ENCODE data around the gene KLHL29.

The KLHL29 gene

DNA sequence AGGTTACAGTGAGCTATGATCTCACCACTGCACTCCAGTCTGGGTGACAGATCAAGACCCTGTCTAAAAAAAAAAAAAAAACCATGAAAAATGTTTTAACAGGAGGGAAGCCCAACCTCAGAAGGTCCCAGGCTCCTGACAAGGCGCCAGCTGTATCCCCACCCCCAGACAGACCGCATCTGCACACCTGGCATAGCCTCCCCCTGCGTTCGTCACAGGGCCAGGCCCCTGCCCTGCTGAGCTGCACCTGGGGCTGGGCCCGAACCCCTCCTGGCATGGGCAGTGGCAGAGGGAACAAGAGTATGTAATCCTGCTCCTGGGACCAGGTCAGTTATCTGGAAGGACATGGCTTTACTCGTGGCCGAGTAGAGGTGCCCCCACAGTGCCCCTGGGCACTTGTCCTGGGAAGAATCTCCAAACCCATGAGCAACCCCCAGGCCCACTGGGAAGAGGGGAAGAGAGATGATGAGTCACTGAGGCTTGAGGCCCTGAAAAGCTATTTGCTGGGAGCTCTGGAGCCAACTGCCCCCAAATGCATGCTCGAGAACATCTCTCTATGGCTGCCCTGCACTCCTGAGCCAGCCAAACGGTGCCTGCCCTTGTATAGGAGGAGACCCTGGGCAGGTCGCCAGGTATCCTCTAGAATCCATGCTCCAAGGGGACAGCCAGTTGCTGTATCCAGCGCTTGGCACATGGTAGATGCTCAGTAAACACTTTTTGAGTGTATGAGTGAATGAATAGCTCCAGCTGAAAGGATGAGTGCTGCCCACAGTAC lies 276.5 kb downstream of the KLHL29 start:
- no peak for DNase-seq

DNA sequence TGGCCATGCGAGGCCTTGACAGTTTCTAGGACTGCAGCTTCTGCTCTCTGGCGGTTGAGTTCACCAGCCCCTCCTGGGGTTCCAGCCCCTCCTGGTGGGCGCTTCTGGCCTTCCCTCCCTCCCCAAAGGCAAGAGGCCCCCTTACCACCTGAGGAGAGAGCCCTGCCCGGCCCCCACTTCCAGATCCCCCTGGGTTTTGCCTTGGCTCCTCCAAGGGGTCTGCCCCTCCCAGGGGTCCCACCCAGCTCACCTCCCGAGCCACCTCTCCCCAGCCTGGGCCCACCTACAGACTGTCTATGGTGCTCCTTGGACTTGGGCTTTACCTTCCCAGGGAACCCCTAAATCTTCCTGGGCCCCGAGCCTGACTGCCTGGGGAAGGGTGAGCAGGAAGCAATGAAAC lies 277.5 kb downstream of the KLHL29 start:
- DNase-seq = no peak

DNA sequence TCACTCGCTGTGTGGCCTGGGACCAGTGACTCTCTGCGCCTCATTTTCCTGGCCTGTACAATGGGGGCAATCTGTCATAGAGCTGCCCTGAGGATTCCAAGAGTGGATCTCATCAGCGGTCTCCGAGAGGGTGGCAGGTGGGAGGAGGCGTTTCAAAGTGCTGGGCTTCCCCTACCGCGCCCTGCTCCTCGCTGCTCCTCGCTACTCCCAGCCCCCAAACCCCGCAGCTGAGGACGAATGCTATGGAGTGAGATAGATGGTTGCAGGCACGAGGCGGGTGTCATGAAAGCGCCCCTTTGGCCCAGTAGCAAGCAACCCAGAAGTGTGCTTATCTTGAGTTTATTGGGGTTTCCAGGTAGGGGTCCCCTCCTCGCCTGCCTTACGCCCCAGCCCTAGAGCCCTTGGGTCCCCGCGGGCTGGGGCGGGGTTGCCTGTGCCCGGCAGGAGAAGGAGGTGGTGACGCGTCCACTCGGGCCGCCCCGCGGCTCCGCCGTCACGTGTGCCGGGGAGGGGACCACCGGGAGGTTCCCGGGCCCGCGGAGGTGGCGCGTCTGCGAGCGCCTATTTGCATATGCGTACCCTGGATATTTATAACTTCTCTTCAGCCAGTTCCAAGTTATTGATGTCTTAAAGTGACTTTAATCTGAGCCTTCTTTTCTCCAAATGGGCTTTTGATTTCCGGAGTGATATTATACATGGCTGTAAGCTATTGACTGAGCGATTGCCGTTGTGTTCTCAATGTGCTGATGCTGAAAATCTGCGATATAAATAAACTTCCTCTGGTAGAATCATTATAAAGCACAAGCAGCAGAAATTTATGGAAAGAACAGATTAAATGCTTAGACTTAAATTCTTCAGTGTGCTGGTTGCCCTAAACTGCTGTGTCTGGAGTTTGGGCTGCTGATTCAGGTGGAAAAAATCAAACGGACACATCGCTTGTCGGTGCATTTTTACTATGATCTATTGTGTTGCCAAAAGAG lies 278.3 kb downstream of the KLHL29 start:
- peak; percentile 65 for DNase-seq

DNA sequence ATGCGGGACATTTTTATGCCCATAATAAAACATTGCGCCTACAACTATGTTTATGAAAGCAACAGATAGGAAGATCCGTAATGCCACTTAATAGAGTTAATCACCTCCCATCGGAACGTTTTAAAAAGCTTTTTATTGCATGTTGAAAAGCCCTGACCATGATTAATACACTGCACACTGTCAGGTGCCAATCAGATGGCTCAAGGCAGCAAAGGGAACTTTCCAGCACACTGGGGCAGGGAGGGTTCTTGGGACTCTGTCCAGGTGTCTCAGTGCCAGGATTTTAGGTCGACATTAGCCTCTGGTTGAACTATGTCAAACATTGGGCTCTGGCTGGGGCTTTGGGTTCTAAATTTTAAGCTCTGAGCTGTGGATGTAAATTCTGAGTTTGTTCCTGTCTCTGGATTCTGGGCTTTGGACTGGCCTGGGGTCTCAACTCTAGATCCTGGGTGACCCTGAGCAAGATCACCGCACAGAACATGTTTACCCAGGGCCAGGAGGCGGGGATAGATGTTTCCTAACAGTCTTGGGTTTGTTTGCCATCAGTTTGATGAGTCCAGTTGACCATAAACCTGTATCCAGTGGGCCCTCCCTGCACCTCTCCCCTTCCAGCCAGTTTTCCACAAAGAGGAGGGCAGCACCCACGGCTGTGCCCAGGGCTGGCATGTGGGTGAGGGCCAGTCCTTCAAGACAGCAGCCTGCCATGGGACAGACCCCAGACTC lies 279.2 kb downstream of the KLHL29 start:
- no peak for DNase-seq

DNA sequence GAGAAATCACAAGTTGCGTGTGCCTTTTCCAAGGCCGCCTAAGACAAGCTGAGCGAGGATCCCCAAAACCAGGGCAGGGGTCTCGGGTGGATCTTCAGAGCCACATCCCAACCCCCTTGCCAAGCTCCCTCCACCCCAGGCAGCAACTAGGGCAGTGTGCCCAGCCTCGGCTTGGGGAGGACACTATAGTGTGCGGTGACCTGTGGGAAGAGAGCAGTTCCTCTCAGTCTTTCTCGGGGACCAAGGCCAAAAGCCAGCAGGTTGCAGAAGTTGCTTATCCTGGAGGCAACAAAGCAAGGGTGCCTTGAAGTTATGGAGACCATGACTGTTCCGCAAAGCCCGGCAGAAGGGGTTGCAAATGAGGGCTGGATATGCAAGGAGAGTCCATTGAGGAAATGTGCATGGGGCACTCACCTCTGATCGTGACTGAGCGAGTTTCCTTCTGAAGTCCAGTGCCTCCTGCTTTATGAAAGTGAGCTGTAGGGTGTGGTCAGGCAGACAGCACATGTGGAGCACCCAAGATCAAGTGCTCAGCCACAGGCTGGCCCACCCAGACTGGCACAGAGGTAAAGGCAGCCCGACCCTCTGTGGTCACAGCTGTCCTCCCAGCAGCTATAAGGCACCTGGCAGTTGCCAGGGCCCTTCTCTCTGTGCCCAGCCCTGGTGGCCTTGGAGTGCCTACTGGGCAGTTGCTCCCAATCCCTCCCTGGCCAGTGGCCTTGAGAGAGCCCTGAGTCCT lies 281.4 kb downstream of the KLHL29 start:
- no peak for DNase-seq

DNA sequence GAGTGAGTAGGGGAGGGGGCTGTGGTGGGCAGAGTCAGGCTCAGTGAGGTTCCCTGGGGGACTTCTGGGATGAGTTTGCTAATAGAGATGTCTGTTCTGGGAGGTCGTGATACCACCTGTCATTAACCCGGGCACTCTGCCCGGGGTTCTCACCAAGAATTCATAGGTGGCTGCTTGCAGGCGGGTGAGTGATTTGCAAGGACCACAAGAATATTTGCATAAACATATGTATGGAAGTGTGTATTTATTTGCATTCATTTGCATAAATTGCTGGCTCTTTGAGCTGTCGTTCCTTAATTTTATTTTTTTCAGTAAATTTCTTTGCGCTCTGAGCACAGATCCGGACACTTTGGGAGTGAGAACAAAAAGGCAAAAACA lies 282.0 kb downstream of the KLHL29 start:
- DNase-seq = no peak

DNA sequence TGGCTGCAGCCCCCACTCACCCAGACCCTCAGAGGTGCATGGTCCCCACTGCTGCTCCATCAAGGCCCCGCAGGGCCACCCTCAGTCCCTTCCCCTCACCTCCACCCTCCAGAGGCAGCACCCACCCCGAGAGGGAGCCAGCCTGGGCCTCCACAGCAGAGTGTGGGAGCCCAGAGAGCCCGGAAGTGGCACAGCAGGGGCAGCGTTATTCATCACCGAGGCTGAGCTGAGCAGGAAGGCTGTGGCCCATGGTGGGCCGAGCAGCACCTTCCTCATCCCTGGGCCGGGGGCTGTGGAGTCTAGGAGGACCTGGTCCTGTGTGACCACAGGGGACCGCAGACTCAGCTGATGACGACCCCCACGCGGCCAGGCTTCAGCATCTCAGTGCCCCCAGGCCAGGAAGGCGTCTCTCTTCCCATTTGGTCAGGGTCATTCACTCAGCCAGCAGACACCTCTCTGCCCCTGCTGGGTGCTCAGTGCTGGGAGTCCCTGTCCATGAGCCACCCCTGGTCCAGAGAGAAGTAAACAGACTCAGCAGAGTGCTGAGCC lies 283.9 kb downstream of the KLHL29 start:
- DNase-seq = no peak

DNA sequence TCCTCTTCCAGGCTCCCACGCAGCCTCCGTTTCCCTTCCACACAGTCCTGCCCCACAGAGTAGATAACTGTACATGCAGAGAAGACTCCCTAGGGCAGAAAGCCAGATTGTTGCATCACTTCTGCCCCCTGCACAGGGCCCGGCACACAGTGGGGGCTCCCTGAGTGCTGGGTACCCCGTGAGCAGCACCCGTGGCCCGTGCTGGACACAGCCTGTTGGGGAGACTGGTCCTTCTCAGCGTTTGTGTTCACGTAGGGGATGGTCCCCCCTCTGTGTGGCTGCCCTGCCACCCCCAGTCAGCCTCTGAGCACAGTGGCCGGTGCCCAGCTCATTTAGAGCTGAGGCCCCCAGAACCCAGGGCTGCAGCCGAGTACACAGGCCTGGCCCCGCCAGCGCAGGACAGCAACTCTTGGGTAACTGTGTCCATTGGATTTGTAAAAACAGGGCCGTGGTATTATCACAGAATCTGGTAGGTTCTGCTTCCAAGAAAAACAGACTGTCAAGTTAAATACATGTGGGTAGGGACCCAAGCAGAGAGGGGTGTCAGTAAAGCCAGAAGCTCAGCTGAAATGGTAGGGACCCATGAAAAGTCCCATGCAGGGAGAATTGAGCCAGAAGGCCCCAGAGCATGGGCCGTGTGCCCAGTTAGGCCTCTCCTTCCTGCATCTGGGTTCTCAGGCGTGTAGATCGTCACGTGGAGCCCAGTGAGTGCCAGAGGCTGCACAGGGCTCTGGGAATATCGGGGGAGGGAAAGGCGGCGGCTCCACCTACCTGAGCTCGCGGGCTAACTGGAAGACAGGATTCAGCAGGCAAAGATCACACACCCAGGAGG lies 284.6 kb downstream of the KLHL29 start:
- peak; percentile 49 for DNase-seq

DNA sequence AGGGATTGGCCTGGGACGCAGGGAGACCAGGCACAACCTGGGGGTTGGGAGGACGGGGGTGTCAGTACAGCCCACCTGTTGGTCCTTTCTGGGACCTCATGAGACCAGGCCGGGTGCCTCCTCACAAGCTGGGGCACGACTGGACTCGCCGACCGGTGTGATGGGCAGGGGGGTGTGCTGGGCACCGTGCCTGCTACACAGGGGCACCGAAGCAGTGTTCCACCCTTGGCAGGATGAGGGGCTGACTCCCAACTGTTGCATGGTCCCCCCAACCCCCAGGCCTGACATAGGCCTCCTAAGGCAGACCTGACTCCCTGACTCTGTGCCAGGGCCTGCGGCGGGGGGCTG lies 285.2 kb downstream of the KLHL29 start:
- DNase-seq = no peak

DNA sequence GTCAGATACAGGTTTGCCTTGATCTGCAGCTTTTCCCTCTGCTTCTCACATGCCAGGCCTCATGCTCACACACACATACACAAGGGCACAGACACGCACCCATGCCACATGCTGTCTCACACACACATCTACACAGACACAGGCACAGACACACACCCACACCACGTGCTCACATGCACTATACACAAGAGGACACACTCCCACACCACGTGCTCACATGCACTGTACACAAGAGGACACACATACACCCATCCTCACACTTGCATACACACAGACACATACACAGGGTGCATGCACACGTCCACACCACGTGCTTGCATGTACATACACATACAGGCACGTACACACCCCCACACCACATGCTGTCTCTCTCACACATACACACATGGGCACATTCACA lies 288.1 kb downstream of the KLHL29 start:
- no peak for DNase-seq

DNA sequence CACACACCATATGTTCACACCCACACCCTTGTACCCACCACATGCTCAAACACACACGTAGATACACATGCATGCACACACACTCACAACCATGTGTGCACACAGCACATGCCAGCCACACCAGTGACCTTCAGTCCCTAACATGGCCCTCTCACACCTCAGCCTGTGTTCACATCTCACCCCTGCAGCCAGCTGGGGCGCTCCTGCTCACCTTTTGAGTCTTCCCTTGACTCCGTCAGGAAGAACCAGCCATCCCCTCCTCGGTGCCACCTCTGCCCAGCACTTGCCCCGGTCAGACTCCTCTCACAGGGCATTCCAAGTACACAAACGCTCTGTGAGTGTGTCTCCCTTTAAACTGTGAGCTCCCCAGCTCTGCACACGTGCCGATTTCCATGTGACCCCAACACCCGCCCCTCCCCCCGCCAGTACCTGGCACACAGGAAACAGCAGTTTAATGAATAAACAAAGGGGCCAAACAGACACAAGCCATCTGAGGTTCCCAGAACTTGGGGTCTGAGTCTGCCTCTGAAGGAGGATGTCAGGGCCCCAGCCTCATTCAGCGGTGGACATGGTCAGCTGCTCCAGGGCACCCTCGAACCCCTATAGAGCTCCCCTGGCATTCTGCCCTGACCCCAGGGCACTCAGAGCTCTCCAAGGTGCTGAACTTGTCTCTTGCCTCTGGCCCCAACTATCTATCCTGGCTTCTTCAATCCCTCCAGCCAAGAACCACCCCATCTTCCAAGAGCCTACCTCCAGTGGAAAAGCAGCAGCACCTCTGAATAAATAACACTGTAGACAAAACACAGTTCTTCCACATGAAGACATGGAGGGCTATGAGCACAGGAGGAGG lies 289.1 kb downstream of the KLHL29 start:
- no peak for DNase-seq

DNA sequence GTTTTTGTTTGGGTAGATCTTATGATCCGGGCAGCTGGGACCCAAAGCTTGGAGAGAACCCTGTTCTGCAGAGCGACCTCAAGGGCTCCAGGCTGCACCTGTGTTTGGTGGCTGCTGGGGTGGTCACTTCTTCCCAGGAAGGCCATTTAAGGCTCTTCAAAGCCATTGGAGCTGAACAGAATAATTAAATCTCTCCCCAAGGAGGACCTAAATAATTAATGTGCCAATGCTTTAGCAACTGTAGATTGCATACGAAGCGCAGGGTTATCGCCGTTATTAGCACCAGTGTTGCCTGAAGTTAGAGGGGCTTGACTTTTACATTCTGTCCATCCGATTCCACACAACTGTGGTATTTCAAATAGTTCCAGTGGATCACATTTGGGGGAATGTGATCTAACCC lies 290.5 kb downstream of the KLHL29 start:
- no peak for DNase-seq

DNA sequence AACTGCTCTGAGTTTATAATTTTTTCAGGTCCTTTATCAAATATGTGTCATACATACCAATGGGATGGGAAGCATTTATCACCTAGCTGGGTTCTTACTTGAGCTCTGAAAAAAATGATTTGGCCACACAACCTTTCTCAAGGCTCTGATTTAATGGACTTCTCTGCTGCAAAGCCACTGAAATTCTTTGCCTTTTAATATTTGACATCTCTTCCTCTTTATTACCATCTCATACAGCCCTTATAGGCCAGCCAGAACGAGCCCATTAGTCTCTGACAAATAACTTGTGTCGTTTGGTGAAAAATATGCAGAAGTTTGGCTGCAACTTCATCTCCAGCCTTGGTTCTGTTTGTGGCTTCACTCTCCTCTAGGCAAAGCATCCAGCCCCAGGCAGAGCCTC lies 292.9 kb downstream of the KLHL29 start:
- DNase-seq = no peak

DNA sequence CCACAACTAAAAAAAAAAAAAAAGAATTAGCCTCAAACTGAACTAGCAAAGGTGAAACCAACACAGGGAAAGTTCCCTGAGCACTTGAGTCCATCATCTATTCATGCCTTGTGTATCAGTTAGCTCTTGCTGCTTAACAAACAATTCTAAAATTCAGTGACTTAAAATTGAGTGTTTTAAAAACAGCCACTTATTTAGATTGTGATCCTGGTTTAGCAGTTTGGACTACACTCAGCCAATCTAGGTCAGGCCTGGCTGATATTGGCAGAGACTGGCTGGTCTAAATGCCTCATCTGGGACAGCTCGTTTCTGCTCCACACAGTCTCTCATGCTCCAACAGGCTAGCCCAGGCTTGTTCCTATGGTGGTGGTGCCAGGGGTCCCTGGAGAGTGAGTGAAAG lies 294.1 kb downstream of the KLHL29 start:
- DNase-seq = no peak

DNA sequence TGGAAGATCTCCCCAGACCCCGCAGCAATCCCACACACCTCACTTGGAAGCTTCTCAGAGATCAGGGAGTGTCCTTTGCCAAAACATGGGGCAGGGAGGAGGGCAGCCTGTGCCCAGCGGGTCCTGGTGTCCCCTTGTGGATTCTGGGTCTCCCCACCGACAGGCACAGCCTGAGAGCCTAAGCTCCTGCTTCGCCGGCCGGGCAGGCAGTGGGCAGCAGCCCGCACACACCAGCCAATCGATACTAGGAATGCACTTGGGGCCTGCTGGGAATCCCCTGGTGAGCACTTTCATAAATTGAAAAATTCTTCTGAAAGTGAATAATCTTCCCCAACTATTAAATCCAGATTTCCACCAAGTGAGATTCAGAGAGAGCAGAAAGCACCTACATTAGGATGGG lies 296.0 kb downstream of the KLHL29 start:
- no peak for DNase-seq

DNA sequence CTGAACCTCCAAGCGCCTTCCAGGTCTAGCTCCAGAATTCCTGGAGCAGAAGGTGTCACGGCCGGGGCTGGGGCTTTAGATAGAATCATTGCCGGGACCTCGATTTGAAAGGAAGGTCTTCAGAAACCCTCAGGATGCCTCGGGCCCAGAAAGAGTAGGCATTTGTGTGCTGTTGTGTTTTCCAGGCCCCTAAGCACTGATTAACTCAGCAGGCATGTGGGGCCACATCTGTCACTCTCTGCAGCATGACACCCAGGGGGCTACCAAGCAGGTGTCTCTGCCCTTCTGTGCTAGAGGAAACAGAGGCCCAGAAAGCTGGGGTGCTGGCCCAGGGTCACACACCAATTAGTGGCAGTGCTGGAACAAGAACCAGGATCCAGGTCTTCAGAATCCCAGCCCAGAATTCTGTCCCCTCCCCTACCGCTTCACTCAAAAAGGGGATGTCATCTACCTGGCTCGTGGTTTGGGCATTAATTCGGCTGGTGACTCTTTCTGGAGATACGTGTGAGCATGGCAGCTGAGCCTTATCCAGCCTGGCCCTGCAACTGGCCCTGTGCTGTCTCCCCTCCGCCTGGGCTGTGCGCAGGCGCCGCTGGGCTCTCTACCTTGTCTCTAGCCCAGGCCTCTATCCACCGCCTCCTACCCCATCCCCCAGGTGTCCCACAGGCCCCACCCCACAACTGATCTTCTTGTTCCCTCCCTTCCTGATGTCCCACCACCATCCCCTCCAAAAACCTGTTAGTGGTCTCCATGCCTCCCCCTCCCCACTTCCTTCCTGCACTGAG lies 296.6 kb downstream of the KLHL29 start:
- DNase-seq = no peak

DNA sequence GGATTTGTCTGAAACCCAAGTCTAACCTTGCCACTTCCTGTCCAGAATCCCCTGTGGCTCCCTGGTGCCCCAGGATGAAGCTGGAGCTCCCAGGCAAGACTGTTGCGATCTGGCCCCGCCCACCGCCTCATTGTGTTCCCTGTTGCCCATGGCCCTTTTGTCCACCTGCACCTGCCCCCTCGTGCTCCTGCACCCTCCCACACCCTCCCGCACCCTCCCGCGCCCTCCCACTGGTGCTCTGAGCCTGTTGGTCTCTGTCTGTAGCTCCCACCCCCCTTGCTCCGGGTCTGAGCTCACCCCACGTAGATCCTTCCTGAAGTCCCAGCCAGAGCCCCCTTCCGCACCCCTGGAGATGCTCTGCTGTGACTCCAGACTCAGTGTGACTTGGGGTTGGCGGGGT lies 297.5 kb downstream of the KLHL29 start:
- no peak for DNase-seq

DNA sequence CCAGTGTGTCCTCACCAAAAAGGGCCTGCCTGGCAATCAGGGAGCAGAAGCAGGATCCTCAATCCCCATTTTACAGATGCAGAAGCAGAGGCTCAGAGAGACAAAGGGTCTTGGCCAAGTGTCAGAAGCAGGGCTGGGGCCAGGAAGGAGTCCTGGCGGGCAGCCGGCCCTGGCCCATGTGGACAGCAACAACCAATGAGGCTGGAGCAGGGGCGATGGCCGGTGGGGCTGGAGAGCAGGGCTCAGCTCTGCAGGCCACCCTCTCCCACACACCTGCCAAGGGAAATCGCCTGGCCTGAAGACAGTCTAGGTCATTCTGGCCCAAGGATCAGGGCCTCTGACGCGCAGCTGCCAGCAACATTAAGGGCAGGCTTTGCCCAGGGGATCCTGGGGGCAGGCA lies 298.0 kb downstream of the KLHL29 start:
- no peak for DNase-seq
